H9 (cell line): ENCODE measurements around the gene NCAN. TPM values are rescaled to one million over a fixed set of nuclear protein-coding genes. Genes with fewer than 3 reads are reported as not detected.

Source experiments
- DNase-seq: peaks from one replicate; pipeline ENCODE4 v3.0.0-alpha.2; 2017
- H2AFZ ChIP-seq: one replicate; pipeline ENCODE4 v1.6.1; 2013; ENCODE audit warnings: mild to moderate bottlenecking, low read length, control low read depth, moderate library complexity
- H2AK5ac ChIP-seq: 2 replicates; pipeline ENCODE4 v1.6.1; 2013; ENCODE audit warnings: low read length, control low read depth, mixed read lengths; ENCODE audit not compliant: insufficient read length
- H2BK120ac ChIP-seq: one replicate; pipeline ENCODE4 v1.6.1; 2013; ENCODE audit warnings: low read depth, mild to moderate bottlenecking, low read length, control low read depth, inconsistent platforms; ENCODE audit not compliant: poor library complexity, severe bottlenecking
- H2BK12ac ChIP-seq: 2 replicates; pipeline ENCODE4 v1.6.1; 2013; ENCODE audit warnings: low read length, control low read depth, mixed read lengths, low read depth; ENCODE audit not compliant: insufficient read length
- H2BK15ac ChIP-seq: 2 replicates; pipeline ENCODE4 v1.6.1; 2013; ENCODE audit warnings: low read depth, low read length, control low read depth
- H2BK20ac ChIP-seq: one replicate; pipeline ENCODE4 v1.6.1; 2013; ENCODE audit warnings: low read depth, mild to moderate bottlenecking, low read length, control low read depth, inconsistent platforms; ENCODE audit not compliant: poor library complexity, severe bottlenecking
- H2BK5ac ChIP-seq: 2 replicates; pipeline ENCODE4 v1.6.1; 2013; ENCODE audit warnings: low read length, control low read depth, mixed read lengths; ENCODE audit not compliant: insufficient read length
- H3K14ac ChIP-seq: 2 replicates; pipeline ENCODE4 v1.6.1; 2013; ENCODE audit warnings: low read length, control low read depth; ENCODE audit not compliant: insufficient read depth
- H3K18ac ChIP-seq: 2 replicates; pipeline ENCODE4 v1.6.1; 2013; ENCODE audit warnings: low read depth, mild to moderate bottlenecking, mixed read lengths, low read length, control low read depth; ENCODE audit not compliant: insufficient read length
- H3K23ac ChIP-seq: 2 replicates; pipeline ENCODE4 v1.6.1; 2013; ENCODE audit warnings: low read length, control low read depth, mixed read lengths, low read depth; ENCODE audit not compliant: insufficient read length
- H3K23me2 ChIP-seq: 2 replicates; pipeline ENCODE4 v1.6.1; 2013; ENCODE audit warnings: low read depth, mild to moderate bottlenecking, mixed read lengths, low read length, control low read depth; ENCODE audit not compliant: insufficient read length, poor library complexity, severe bottlenecking
- H3K27ac ChIP-seq: 2 replicates; pipeline ENCODE4 v1.5.1; 2013; ENCODE audit warnings: low read length, control low read depth, mixed read lengths, low read depth; ENCODE audit not compliant: insufficient read length
- H3K27me3 ChIP-seq: 2 replicates; pipeline ENCODE4 v1.6.1; 2013; ENCODE audit warnings: low read length, control low read depth, inconsistent platforms; ENCODE audit not compliant: insufficient read depth
- H3K4ac ChIP-seq: 2 replicates; pipeline ENCODE4 v1.6.1; 2013; ENCODE audit warnings: low read depth, mild to moderate bottlenecking, control low read depth, inconsistent platforms, low read length, moderate library complexity
- H3K4me1 ChIP-seq: 2 replicates; pipeline ENCODE4 v1.6.1; 2013; ENCODE audit warnings: low read length, control low read depth, inconsistent platforms; ENCODE audit not compliant: insufficient read depth
- H3K4me2 ChIP-seq: 2 replicates; pipeline ENCODE4 v1.6.1; 2013; ENCODE audit warnings: low read length, control low read depth, mixed read lengths; ENCODE audit not compliant: insufficient read length, insufficient read depth
- H3K56ac ChIP-seq: 2 replicates; pipeline ENCODE4 v1.6.1; 2013; ENCODE audit warnings: low read depth, mild to moderate bottlenecking, mixed read lengths, low read length, control low read depth; ENCODE audit not compliant: insufficient read length
- H3K79me1 ChIP-seq: 2 replicates; pipeline ENCODE4 v1.6.1; 2013; ENCODE audit warnings: low read depth, mild to moderate bottlenecking, moderate library complexity, low read length, control low read depth, inconsistent platforms; ENCODE audit not compliant: insufficient read depth, poor library complexity, severe bottlenecking
- H3K79me2 ChIP-seq: 2 replicates; pipeline ENCODE4 v1.6.1; 2013; ENCODE audit warnings: low read length, control low read depth, inconsistent platforms; ENCODE audit not compliant: insufficient read depth
- H3K9ac ChIP-seq: 2 replicates; pipeline ENCODE4 v1.6.1; 2013; ENCODE audit warnings: low read length, control low read depth, mixed read lengths; ENCODE audit not compliant: insufficient read length; ENCODE audit errors: extremely low read depth
- H3K9me3 ChIP-seq: one replicate; pipeline ENCODE4 v1.6.1; 2013; ENCODE audit warnings: low read depth, low read length, inconsistent platforms; ENCODE audit not compliant: control insufficient read depth
- H3T11ph ChIP-seq: one replicate; pipeline ENCODE4 v1.6.1; 2013; ENCODE audit warnings: mild to moderate bottlenecking, low read length, control low read depth, inconsistent platforms
- H4K20me1 ChIP-seq: one replicate; pipeline ENCODE4 v1.6.1; 2013; ENCODE audit not compliant: control insufficient read depth, insufficient read length, insufficient read depth
- H4K5ac ChIP-seq: 2 replicates; pipeline ENCODE4 v1.6.1; 2013; ENCODE audit warnings: low read depth, mild to moderate bottlenecking, mixed read lengths, low read length, control low read depth; ENCODE audit not compliant: insufficient read length
- H4K8ac ChIP-seq: replicated peaks from 2 replicates; pipeline ENCODE4 v1.6.1; 2013; ENCODE audit warnings: low read length, control low read depth, mixed read lengths, low read depth; ENCODE audit not compliant: insufficient read length
- H4K91ac ChIP-seq: 2 replicates; pipeline ENCODE4 v1.6.1; 2013; ENCODE audit warnings: low read depth, mild to moderate bottlenecking, moderate library complexity, mixed read lengths, low read length, control low read depth; ENCODE audit not compliant: insufficient read length
- H3K27ac Mint-ChIP-seq, 3 experiments: 2 replicates in 2 of 3; 3 replicates in 1 of 3; pipeline ENCODE4 v1.8.0; 2020 to 2021; ENCODE audit warnings: mixed read lengths in 3 of 3, mild to moderate bottlenecking in 1 of 3, moderate library complexity in 1 of 3
- H3K27me3 Mint-ChIP-seq: 2 replicates; pipeline ENCODE4 v1.8.0; 2021; ENCODE audit warnings: low read depth, mild to moderate bottlenecking, moderate library complexity, mixed read lengths
- H3K36me3 Mint-ChIP-seq, 3 experiments: 2 replicates in 2 of 3; 3 replicates in 1 of 3; pipeline ENCODE4 v1.8.0; 2020 to 2021; ENCODE audit warnings: low read depth in 3 of 3, mixed read lengths in 3 of 3; ENCODE audit not compliant: insufficient read depth in 1 of 3
- H3K4me1 Mint-ChIP-seq, 2 experiments: 2 replicates each; pipeline ENCODE4 v1.8.0; 2020; ENCODE audit warnings: mixed read lengths in 2 of 2
- H3K4me3 Mint-ChIP-seq, 2 experiments: 2 replicates in 1 of 2; 3 replicates in 1 of 2; pipeline ENCODE4 v1.8.0; 2020 to 2021; ENCODE audit warnings: mild to moderate bottlenecking in 2 of 2, mixed read lengths in 2 of 2, moderate library complexity in 1 of 2
- H3K9me3 Mint-ChIP-seq, 2 experiments: 2 replicates in 1 of 2; 3 replicates in 1 of 2; pipeline ENCODE4 v1.8.0; 2020; ENCODE audit warnings: mild to moderate bottlenecking in 2 of 2, mixed read lengths in 2 of 2, moderate library complexity in 1 of 2
- WGBS: extraction: QIAGEN DNeasy Blood & Tissue Kit; methylation state at CpG from one replicate; pipeline ENCODE4 v1.1.7; 2013; ENCODE audit warnings: missing lambda C conversion rate, low lambda C conversion rate, mixed read lengths; ENCODE audit not compliant: insufficient read length; ENCODE audit errors: extremely low coverage; 5-methylcytosine and 5-hydroxymethylcytosine counted together
- total RNA-seq: library from RNA; stranded (reverse); gene quantifications from 2 replicates; pipeline ENCODE4 v1.2.1, GENCODE V29; 2021
- TF ChIP-seq, protein P1 (sequence below): fragments of 200-600 bp; sonication (generic); conservative IDR thresholded peaks from 3 replicates; pipeline ENCODE4 v1.8.0; 2021; ENCODE audit warnings: antibody characterized with exemption, mild to moderate bottlenecking

The NCAN gene
- total RNA-seq, 1 experiment from 2014 or later = 1.6 TPM

DNA sequence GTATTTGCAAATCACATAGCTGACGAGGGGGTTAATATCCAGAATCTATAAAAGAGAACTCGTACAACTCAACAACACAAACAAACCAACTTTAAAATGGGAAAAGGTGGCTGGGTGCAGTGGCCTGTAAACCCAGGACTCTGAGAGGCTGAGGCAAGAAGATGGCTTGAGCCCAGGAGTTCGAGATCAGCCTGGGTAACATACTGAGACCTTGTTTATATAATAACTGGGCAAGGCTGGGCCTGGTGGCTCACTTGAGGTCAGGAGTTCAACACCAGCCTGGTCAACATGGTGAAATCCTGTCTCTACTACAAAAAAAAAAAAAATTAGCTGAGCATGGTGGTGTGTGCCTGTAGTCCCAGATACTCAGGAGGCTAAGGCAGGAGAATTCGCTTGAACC lies 83.2 kb downstream of the NCAN start:
- H4K91ac ChIP-seq = no peak overlapping the region

More for the DNA sequence above, 83.2 kb downstream of the NCAN start:
- no peaks in the 10 kb centered on the region for H4K20me1 ChIP-seq
- WGBS = no CpG with 5 or more reads among the region's 4 CpGs
- no peak overlapping the region for H3K4ac ChIP-seq
- no peak overlapping the region for H2AK5ac ChIP-seq
- H3K14ac ChIP-seq = no peak overlapping the region
- no peak overlapping the region for H2BK12ac ChIP-seq
- no peak overlapping the region for H3K4me3 Mint-ChIP-seq
- no peaks in the 10 kb centered on the region for H3K4me1 ChIP-seq
- H3K4me1 Mint-ChIP-seq = no peaks in the 10 kb centered on the region
- H3K27me3 Mint-ChIP-seq = no peaks in the 10 kb centered on the region
- H3K56ac ChIP-seq = no peak overlapping the region
- H3K23ac ChIP-seq = no peak overlapping the region
- H3K9me3 Mint-ChIP-seq = no peaks in the 10 kb centered on the region; a peak in 1 of 5 replicates
- H3K27ac ChIP-seq = no peak overlapping the region
- no peak overlapping the region for H2AFZ ChIP-seq
- H3K4me2 ChIP-seq = no peak overlapping the region
- no peaks in the 10 kb centered on the region for H3K27me3 ChIP-seq
- H2BK120ac ChIP-seq = no peak overlapping the region
- no peaks in the 10 kb centered on the region for H3K9me3 ChIP-seq
- no peak overlapping the region for H3T11ph ChIP-seq
- TF ChIP-seq, protein P1, sequence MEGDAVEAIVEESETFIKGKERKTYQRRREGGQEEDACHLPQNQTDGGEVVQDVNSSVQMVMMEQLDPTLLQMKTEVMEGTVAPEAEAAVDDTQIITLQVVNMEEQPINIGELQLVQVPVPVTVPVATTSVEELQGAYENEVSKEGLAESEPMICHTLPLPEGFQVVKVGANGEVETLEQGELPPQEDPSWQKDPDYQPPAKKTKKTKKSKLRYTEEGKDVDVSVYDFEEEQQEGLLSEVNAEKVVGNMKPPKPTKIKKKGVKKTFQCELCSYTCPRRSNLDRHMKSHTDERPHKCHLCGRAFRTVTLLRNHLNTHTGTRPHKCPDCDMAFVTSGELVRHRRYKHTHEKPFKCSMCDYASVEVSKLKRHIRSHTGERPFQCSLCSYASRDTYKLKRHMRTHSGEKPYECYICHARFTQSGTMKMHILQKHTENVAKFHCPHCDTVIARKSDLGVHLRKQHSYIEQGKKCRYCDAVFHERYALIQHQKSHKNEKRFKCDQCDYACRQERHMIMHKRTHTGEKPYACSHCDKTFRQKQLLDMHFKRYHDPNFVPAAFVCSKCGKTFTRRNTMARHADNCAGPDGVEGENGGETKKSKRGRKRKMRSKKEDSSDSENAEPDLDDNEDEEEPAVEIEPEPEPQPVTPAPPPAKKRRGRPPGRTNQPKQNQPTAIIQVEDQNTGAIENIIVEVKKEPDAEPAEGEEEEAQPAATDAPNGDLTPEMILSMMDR = no peak
- peaks cover 39 to 74% (median 59%) of the 10 kb centered on the region in 3 experiments; a peak in 6 of 7 replicates for H3K36me3 Mint-ChIP-seq
- no peak for DNase-seq
- H3K9ac ChIP-seq = no peak overlapping the region
- H3K79me1 ChIP-seq = no peaks in the 10 kb centered on the region
- H3K79me2 ChIP-seq = no peaks in the 10 kb centered on the region
- no peaks in the 10 kb centered on the region for H3K23me2 ChIP-seq
- no peak overlapping the region for H4K8ac ChIP-seq
- no peak overlapping the region for H4K5ac ChIP-seq
- H2BK5ac ChIP-seq = no peak overlapping the region
- no peak overlapping the region for H3K27ac Mint-ChIP-seq
- no peak overlapping the region for H2BK15ac ChIP-seq
- no peak overlapping the region for H2BK20ac ChIP-seq
- H3K18ac ChIP-seq = no peak overlapping the region
